ENCODE results near the gene CORO6. TPM values are rescaled to one million over a fixed set of nuclear protein-coding genes. Genes with fewer than 3 reads are reported as not detected.

Gene CORO6
- polyA plus RNA-seq, 2 of the 4 experiments (the other 2 are of a cell fraction): 5.0 to 10.1 TPM

DNA sequence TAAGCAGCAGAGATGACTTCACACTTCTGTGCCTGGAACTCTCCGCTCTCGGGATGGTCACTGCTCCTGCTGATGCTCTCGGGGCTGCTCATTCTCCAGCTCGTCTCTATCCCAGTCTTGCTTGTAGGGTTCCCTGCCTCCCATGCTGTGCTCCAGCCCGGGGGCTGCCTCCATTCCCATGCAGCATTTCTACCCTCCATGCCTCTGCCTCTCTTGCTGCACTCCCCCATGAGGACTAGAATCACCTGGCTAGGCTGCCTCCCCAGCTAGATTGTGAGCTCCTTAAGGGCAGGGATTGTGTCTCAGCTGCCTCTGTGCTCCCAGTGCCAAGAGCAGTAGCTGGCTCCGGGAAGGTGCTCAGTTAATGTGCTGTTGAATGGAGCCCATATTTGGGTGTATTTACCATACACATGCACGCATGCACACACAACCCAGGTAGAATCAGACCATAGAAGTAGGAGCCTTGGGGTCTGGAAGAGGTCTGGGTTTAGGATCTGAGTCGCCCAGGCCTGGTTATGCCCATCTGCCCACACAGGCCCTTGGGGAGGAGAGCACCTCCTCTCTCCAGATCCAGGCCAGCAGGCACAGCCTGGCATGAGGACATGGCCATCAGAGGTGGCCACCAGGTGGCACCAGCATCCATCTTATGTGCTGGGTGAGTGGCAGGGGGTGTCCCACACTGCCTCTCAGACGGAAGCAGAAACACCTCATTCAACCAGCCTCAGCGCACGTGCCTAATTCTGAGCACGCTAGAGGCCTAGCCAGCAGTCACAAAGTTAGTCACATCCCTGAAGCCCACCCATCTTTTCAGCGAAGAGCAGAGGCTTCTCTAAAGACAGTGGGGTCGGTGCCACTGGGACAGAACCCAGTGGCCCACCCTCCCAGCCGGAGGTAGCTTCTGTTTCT, 42.6 kb downstream of the CORO6 start (continued):
- TF ChIP-seq USF2 (IDR thresholded peaks at IDR 0.05) (peak; percentile 70), FOSL2 (IDR thresholded peaks at IDR 0.05) (no peak), FOSL2 (CRISPR knock-in tag; IDR thresholded peaks at IDR 0.05) (no peak), HMGXB4 (CRISPR knock-in tag; IDR thresholded peaks at IDR 0.05; ENCODE audit: borderline replicate concordance) (no peak), NR3C1 (IDR thresholded peaks at IDR 0.05) (no peak), HEYL (CRISPR knock-in tag; IDR thresholded peaks at IDR 0.05) (0 out of 2 replicates have a peak, but pooled peaks have one; percentile 65), NPAS2 (CRISPR knock-in tag; IDR thresholded peaks at IDR 0.05; ENCODE audit: borderline replicate concordance) (0 out of 2 replicates have a peak, but pooled peaks have one; percentile 10), MYC (IDR thresholded peaks at IDR 0.05; ENCODE audit: borderline replicate concordance, low read length) (peak; percentile 90)

GRCh38 chr17:29578626-29579485, 43.9 kb downstream of the CORO6 start:
- Histone ChIP-seq H3K9me3 (no peaks in the 10 kb centered on the region), H3K4me3 (no peak overlapping the region), H3K4me2 (no peak overlapping the region), H3K4me1 (peaks cover 20% of the 10 kb centered on the region), H3K27ac (no peak overlapping the region)
- DNase-seq (ENCODE audit: low read depth in 1 of 2, low spot score in 1 of 2): no peak
- no peak for FAIRE-seq
- ChIA-PET CTCF (interaction anchor here (0.8 to 24.0 kb wide), 14 partner anchors 2 to 535 kb away, joined by 3 to 474 read pairs (median 27); partner anchors contain the start of genes ABHD15, ANKRD13B, CORO6 and TP53I13), POLR2A (no interaction called here)
- TF ChIP-seq PBX3 (IDR thresholded peaks at IDR 0.05): no peak
- TF ChIP-seq HOXA7 (CRISPR knock-in tag; IDR thresholded peaks at IDR 0.05): no peak
- 89% methylated on average over 14 of the region's 14 CpGs for WGBS (ENCODE audit: missing lambda C conversion rate)
- ATAC-seq: no peak

DNA sequence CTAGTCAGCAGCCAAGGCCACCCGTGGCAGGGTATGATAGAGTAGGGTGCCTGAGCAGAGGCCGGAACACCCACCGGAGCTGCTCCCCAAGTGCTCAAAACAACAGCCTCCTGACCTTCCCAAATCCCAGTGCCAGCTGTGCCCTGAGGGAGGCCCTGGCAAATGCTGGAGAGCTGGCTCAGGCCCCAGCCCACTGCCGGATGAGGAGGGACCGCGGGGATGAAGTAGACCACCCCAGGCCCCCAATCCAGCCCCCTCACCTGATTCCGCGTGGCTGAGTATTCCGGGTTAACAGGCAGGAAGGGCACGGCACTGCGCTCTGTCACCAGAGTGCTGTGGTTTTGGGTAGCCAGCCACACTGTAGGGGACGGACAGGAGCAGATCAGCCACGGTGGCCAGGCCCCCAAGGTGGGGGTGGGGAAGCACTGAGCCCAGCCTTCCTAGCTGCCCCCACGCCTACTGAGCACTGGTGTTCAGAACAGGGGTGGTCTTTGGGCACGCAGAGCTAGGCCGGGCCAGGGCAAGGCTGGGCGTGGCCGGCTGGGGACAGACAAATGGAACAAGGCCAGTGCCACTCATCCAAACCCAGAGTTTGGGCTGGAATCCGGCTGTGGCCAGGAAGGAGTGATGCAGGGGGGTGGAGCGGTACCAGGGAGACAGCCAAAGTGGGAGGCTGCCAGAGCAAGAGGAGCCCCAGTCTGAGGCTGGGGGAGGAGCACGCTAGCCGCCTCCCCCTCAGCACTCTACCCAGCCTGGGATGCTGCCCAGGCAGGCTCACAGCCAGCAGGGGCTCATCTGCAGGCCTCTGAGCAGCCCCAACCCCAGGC, 45.1 kb downstream of the CORO6 start:
- POLR2A ChIA-PET: interaction anchor here (0.8 kb wide), 1 partner anchor 15 kb away, joined by 3 read pairs; the partner anchor contains the start of gene ANKRD13B
- peaks cover 20% of the 10 kb centered on the region for H3K4me1 ChIP-seq
- no peak overlapping the region for H3K4me3 ChIP-seq
- peak overlapping the region in 1 of 2 experiments; percentile 19; a peak in 1 of 6 replicates for H3K27ac ChIP-seq
- H3K4me2 ChIP-seq: no peak overlapping the region
- no peak for DNase-seq (ENCODE audit: low read depth in 1 of 2, low spot score in 1 of 2)
- no peak for FAIRE-seq
- 90% methylated on average over 20 of the region's 22 CpGs for WGBS (ENCODE audit: missing lambda C conversion rate)
- no peaks in the 10 kb centered on the region for H3K9me3 ChIP-seq
- CTCF ChIA-PET: interaction anchor here (1.1 to 24.0 kb wide), 11 partner anchors 3 to 516 kb away, joined by 3 to 474 read pairs (median 36); partner anchors contain the start of genes ABHD15, ANKRD13B, CORO6 and TP53I13
- no peak for ATAC-seq
- TF ChIP-seq, protein P1, sequence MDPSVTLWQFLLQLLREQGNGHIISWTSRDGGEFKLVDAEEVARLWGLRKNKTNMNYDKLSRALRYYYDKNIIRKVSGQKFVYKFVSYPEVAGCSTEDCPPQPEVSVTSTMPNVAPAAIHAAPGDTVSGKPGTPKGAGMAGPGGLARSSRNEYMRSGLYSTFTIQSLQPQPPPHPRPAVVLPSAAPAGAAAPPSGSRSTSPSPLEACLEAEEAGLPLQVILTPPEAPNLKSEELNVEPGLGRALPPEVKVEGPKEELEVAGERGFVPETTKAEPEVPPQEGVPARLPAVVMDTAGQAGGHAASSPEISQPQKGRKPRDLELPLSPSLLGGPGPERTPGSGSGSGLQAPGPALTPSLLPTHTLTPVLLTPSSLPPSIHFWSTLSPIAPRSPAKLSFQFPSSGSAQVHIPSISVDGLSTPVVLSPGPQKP (IDR thresholded peaks at IDR 0.05; ENCODE audit: low read depth, low read length): no peak
- TF ChIP-seq POLR2A (IDR thresholded peaks at IDR 0.05; ENCODE audit: low read length) (no peak), HDAC2 (IDR thresholded peaks at IDR 0.05) (no peak), HES2 (IDR thresholded peaks at IDR 0.05) (no peak), NFE2L2 (conservative IDR thresholded peaks at IDR 0.05; ENCODE audit: low read length) (no peak), MAFK (IDR thresholded peaks at IDR 0.05; ENCODE audit: partially characterized antibody) (no peak), JUN (IDR thresholded peaks at IDR 0.05) (no peak), NPAS2 (CRISPR knock-in tag; IDR thresholded peaks at IDR 0.05; ENCODE audit: borderline replicate concordance) (no peak), CTCF (IDR thresholded peaks at IDR 0.05) (no peak), GATA3 (IDR thresholded peaks at IDR 0.05; ENCODE audit: borderline replicate concordance) (no peak), TFCP2L1 (CRISPR knock-in tag; IDR thresholded peaks at IDR 0.05) (no peak), MYC (IDR thresholded peaks at IDR 0.05; ENCODE audit: borderline replicate concordance, low read length) (no peak)
- TF ChIP-seq, protein P2, sequence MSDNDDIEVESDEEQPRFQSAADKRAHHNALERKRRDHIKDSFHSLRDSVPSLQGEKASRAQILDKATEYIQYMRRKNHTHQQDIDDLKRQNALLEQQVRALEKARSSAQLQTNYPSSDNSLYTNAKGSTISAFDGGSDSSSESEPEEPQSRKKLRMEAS (IDR thresholded peaks at IDR 0.05): no peak
- TF ChIP-seq, protein P3, sequence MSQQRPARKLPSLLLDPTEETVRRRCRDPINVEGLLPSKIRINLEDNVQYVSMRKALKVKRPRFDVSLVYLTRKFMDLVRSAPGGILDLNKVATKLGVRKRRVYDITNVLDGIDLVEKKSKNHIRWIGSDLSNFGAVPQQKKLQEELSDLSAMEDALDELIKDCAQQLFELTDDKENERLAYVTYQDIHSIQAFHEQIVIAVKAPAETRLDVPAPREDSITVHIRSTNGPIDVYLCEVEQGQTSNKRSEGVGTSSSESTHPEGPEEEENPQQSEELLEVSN (IDR thresholded peaks at IDR 0.05; ENCODE audit: borderline replicate concordance, low read depth): no peak

All from A549 (cell line).